Epithelial cell of esophagus (primary cell): Measurements from ENCODE around the gene NCOA6.
A peak's percentile ranks its signal among the peaks of the same experiment; 100 is the strongest.

Experiments
- DNase-seq: peaks from one replicate; pipeline ENCODE4 v3.0.0; 2010; ENCODE audit warnings: low read depth
- H3K4me3 ChIP-seq: 2 replicates; pipeline ENCODE4 v1.5.1; 2011; ENCODE audit warnings: mild to moderate bottlenecking, low read length, control low read depth
- CTCF ChIP-seq: IDR thresholded peaks from 2 replicates; pipeline ENCODE4 v1.5.1; 2011; ENCODE audit warnings: low read depth, mild to moderate bottlenecking, low read length, control low read depth, inconsistent platforms; ENCODE audit not compliant: insufficient read depth; ENCODE audit errors: missing control alignments

NCOA6 gene

GRCh38 chr20:34709044-34709830 is 116.2 kb downstream of the NCOA6 start:
- TF ChIP-seq CTCF = no peak
- peak overlapping the region; percentile 60 for H3K4me3 ChIP-seq
- DNase-seq = peak; percentile 70

- H3K4me3 ChIP-seq = peak overlapping the region; percentile 60
- TF ChIP-seq CTCF = peak; percentile 40
- DNase-seq = peak; percentile 47
Observed at GRCh38 chr20:34708621-34709043, 116.8 kb downstream of the NCOA6 start.

DNA sequence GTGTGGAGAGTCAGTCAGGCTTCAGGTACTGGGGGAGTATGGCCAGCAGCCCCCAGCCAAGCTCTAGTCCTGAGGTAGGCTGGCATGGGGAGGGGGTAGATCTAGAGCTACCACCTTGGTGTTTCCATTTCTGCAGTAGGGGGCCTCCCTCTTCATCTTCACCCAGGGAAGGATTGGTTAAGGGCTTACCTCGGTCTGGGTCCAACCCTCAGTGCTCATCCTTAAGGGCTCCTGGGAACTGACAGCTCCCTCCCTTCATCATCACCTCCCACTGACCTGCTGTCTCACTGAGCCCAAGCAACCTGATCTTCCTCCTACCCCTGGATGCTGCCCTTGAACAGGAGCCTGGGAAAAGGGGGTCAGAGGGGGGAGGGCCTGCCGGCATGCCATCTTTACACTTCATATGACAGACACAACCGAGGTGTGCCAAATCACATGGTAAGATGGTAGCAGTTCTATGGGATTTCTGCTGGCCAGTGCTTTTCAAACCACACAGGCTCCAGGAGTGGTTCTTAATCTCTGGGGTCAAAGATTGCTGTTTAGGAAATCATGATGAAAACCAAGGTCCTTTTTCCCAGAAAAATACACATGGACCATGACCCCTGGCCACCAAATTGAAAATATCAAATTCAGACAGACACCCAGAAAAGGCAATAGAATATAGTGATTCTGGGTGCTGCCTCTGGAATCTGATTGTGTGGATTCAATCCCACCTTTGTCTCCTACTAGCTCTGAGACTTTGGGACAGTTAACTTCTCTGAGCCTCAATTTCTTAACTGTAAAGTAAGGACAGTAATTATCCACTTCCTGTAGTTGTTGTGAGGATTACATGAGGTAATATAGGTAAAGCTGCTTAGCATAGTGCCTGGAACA is 118.3 kb downstream of the NCOA6 start:
- TF ChIP-seq CTCF = no peak
- no peak overlapping the region for H3K4me3 ChIP-seq
- no peak for DNase-seq

- no peak overlapping the region for H3K4me3 ChIP-seq
- no peak for DNase-seq
- TF ChIP-seq CTCF = no peak
Observed at GRCh38 chr20:34706302-34706875, 119.1 kb downstream of the NCOA6 start.

GRCh38 chr20:34705397-34706301 is 119.8 kb downstream of the NCOA6 start:
- peak; percentile 69 for DNase-seq
- no peak for TF ChIP-seq CTCF
- peak overlapping the region; percentile 75 for H3K4me3 ChIP-seq

GRCh38 chr20:34705008-34705396 is 120.4 kb downstream of the NCOA6 start:
- peak overlapping the region; percentile 75 for H3K4me3 ChIP-seq
- no peak for TF ChIP-seq CTCF

More at GRCh38 chr20:34705008-34705396, 120.4 kb downstream of the NCOA6 start:
- no peak for DNase-seq
